ENCODE measurements around the gene GANAB.

GANAB gene

DNA sequence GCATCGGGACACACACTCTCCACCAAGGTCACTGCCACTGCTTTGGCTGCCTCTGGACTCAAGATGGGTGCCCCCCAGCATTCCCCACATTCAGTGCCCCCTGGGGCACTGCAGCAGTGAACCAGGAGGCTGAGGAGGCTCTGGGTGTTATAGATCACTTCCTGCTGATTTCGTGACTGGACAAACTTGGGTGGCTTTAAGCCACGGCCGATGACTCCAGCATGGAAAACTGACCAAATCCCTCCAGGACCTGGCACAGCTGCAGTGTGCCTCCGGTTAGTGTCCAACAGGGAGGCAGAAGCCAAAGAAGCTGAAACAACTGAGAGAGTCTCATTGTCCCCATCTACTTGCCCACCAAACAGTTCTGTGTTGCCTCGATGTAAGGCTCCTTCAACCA is 1.2 kb upstream of the GANAB start:
- TF ChIP-seq, protein P1, sequence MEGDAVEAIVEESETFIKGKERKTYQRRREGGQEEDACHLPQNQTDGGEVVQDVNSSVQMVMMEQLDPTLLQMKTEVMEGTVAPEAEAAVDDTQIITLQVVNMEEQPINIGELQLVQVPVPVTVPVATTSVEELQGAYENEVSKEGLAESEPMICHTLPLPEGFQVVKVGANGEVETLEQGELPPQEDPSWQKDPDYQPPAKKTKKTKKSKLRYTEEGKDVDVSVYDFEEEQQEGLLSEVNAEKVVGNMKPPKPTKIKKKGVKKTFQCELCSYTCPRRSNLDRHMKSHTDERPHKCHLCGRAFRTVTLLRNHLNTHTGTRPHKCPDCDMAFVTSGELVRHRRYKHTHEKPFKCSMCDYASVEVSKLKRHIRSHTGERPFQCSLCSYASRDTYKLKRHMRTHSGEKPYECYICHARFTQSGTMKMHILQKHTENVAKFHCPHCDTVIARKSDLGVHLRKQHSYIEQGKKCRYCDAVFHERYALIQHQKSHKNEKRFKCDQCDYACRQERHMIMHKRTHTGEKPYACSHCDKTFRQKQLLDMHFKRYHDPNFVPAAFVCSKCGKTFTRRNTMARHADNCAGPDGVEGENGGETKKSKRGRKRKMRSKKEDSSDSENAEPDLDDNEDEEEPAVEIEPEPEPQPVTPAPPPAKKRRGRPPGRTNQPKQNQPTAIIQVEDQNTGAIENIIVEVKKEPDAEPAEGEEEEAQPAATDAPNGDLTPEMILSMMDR (IDR thresholded peaks at IDR 0.05): no peak

DNA sequence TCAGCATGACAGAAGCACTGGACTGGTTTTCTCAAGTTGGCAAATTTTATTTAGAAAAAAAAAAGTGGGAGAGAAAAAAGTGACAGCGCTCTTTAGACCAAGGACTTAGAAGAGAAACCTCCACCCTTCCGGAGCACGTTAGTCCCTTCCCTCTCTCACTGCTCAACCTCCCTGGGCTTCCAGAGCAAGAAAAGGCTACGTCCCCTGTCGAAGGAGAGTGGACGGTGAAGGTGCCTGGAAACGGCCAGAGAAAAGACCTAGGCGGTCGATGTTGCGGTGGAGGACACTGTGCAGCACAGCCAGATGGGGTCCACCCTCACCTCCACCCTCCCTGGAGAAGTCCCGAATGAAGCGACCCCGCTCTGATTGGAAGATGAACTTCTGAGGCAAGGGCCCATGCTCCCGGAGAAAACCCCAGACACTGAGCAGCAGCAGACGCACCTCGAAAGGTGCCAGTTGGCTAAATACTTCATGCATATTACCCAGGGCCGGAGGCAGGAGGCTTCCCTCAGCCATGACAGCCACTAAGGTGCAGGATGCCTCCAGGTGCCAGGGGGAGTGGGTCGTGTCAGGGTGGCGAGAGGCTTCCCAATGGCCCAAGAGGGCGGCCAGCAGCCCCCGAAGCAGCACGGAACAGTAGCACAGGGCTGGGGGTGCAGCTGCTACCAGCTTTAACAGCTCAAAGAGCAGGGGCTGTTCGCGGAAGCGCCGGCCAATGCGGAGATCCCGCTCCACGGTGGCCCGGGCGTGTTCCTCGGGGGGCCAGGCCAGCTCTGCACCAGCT is 604 bp upstream of the GANAB start:
- TF ChIP-seq, protein P1 (IDR thresholded peaks at IDR 0.05): no peak

GRCh38 chr11:62645671-62645945 is 805 bp downstream of the GANAB start:
- TF ChIP-seq, protein P1 (IDR thresholded peaks at IDR 0.05): no peak

GRCh38 chr11:62644220-62644619 is 2.2 kb downstream of the GANAB start:
- TF ChIP-seq, protein P1 (IDR thresholded peaks at IDR 0.05): no peak

- TF ChIP-seq, protein P1 (IDR thresholded peaks at IDR 0.05): no peak
Measured at GRCh38 chr11:62632492-62632891, 13.9 kb downstream of the GANAB start.

- TF ChIP-seq, protein P1 (IDR thresholded peaks at IDR 0.05): no peak
Measured at GRCh38 chr11:62627713-62628112, 18.7 kb downstream of the GANAB start.

DNA sequence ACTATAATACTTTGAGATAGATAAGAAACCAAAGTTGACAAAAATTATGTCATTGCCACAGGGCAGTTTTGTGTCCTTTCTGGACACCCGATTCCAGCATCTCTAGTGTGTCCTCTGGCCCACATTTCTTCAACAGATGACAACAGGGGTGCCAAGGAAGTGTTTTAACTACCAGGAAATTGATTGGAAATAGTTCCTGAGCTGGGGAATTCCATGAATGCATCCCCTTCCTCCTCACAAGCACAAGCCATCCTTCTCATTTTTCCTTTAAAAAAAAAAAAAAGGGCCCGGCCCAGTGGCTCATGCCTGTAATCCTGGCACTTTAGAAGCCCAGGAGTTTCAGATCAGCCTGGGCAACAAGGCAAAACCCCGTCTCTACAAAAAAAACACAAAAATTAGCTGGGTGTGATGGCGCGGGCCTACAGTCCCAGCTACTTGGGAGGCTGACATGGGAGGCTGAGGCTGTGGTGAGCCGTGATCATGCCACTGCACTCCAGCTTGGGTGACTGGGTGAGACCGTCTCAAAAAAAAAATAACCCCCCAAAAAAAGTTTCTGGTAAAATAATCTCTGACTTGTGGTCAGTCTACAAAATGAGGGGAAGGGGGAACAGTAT is 23.8 kb downstream of the GANAB start:
- TF ChIP-seq, protein P1 (IDR thresholded peaks at IDR 0.05): no peak

Data from LNCAP (cell line).